K562 (cell line): Measurements from ENCODE around the gene LRRTM4. TPM values are rescaled to one million over a fixed set of nuclear protein-coding genes. Genes with fewer than 3 reads are reported as not detected.

Experiments
- ATAC-seq: fragments of 200-7000 bp; cut with Tn5 transposase; 3 replicates; pipeline ENCODE4 v1.9.1; 2020; ENCODE audit warnings: moderate library complexity
- BruUV-seq: library from RNA; stranded (reverse); fragments of 400-500 nt; replicated peaks from 2 replicates; lab custom pipeline; 2021; lab: Mats Ljungman, UMichigan
- CTCF ChIA-PET: fragments of 300-600 bp; formaldehyde crosslinking; extraction: SDS; loops from one replicate; lab custom pipeline; 2021; ENCODE audit warnings: low intra/inter-chr PET ratio; lab: Yijun Ruan, JAX
- POLR2A ChIA-PET: fragments of 300-600, 350-650 bp; sonication (Branson Sonifier 250); formaldehyde crosslinking; extraction: SDS; loops from one replicate; lab custom pipeline; 2021; ENCODE audit warnings: antibody characterized with exemption, inconsistent platforms; lab: Yijun Ruan, JAX
- DNase-seq, 4 experiments: peaks; one replicate each; pipeline versions ENCODE4 v3.0.0 to v3.0.0-alpha.2; 2011 to 2018; ENCODE audit warnings: low spot score in 3 of 4, mixed read lengths in 3 of 4; ENCODE audit errors: extremely low read depth in 1 of 4
- FAIRE-seq: peaks from 2 replicates; lab custom pipeline; 2011; peaks lifted over from hg19 to GRCh38; lab: Jason Lieb, UNC
- H2AFZ ChIP-seq: 2 replicates; pipeline ENCODE4 v1.6.0; 2011; ENCODE audit warnings: low read depth, low read length, control low read depth, inconsistent platforms
- H3K27ac ChIP-seq: fragments of 200-600 bp; 3 replicates; pipeline ENCODE4 v1.8.0; 2011; ENCODE audit warnings: low read depth, mild to moderate bottlenecking, control low read depth, inconsistent platforms, low read length, moderate library complexity, mixed read lengths; ENCODE audit errors: extremely low read depth
- H3K27me3 ChIP-seq, 2 experiments: fragments of 300-600 bp in 1 of 2; 2 replicates in 1 of 2; 3 replicates in 1 of 2; pipeline versions ENCODE4 v1.6.0 to v1.8.0; 2011; ENCODE audit warnings: inconsistent platforms in 2 of 2, low read length in 2 of 2, mild to moderate bottlenecking in 1 of 2, mixed read lengths in 1 of 2, moderate library complexity in 1 of 2; ENCODE audit not compliant: control insufficient read depth in 2 of 2, insufficient read depth in 2 of 2
- H3K36me3 ChIP-seq: fragments of 300-600 bp; 3 replicates; pipeline ENCODE4 v1.8.0; 2011; ENCODE audit warnings: mild to moderate bottlenecking, low read length, inconsistent platforms; ENCODE audit not compliant: control insufficient read depth, insufficient read depth
- H3K4me1 ChIP-seq, 2 experiments: fragments of 200-600 bp in 1 of 2; replicated peaks in 1 of 2; 2 replicates in 1 of 2; 3 replicates in 1 of 2; pipeline versions ENCODE4 v1.5.1 to v1.8.0; 2011; ENCODE audit warnings: inconsistent platforms in 2 of 2, low read length in 2 of 2, mild to moderate bottlenecking in 1 of 2, mixed read lengths in 1 of 2, moderate library complexity in 1 of 2; ENCODE audit not compliant: control insufficient read depth in 2 of 2, insufficient read depth in 2 of 2
- H3K4me2 ChIP-seq: 2 replicates; pipeline ENCODE4 v1.6.1; 2011; ENCODE audit warnings: low read length, control low read depth, inconsistent platforms, mixed read lengths; ENCODE audit not compliant: insufficient read depth
- H3K4me3 ChIP-seq: fragments of 200-600 bp; sonication (generic), shearing (Covaris generic); 2 replicates; pipeline ENCODE4 v1.5.1; 2016; ENCODE audit warnings: control low read depth, inconsistent platforms
- H3K79me2 ChIP-seq: fragments of 200-600 bp; 3 replicates; pipeline ENCODE4 v1.8.0; 2011; ENCODE audit warnings: low read length, inconsistent platforms; ENCODE audit not compliant: control insufficient read depth, insufficient read depth
- H3K9ac ChIP-seq, 2 experiments: 2 replicates each; pipeline versions ENCODE4 v1.6.0 to v1.6.1; 2011; ENCODE audit warnings: low read depth in 2 of 2, low read length in 2 of 2, control low read depth in 1 of 2, inconsistent platforms in 1 of 2, mild to moderate bottlenecking in 1 of 2, mixed read lengths in 1 of 2; ENCODE audit not compliant: insufficient read depth in 1 of 2
- H3K9me1 ChIP-seq: one replicate; pipeline ENCODE4 v1.6.0; 2011; ENCODE audit warnings: inconsistent platforms, mild to moderate bottlenecking, low read length, moderate library complexity; ENCODE audit not compliant: control insufficient read depth, insufficient read depth
- H3K9me3 ChIP-seq: replicated peaks from 2 replicates; pipeline ENCODE4 v1.5.1; 2011; ENCODE audit warnings: low read depth, low read length, inconsistent platforms; ENCODE audit not compliant: control insufficient read depth, insufficient read depth
- H4K20me1 ChIP-seq: replicated peaks from 2 replicates; pipeline ENCODE4 v1.6.1; 2011; ENCODE audit warnings: low read length, inconsistent platforms, mixed read lengths; ENCODE audit not compliant: control insufficient read depth, insufficient read depth
- ADNP ChIP-seq: fragments of 200-800 bp; sonication (Bioruptor generic); IDR thresholded peaks from 2 replicates; pipeline ENCODE4 v1.6.1; 2016; ENCODE audit warnings: missing genetic modification characterization, missing compliant biosample characterization
- DACH1 ChIP-seq: fragments of 450-650 bp; IDR thresholded peaks from 2 replicates; pipeline ENCODE4 v1.6.1; 2018; ENCODE audit not compliant: partially characterized antibody
- HIVEP1 ChIP-seq: fragments of 250-450 bp; sonication (Bioruptor Pico); IDR thresholded peaks from 2 replicates; pipeline ENCODE4 v1.4.0; 2020; ENCODE audit warnings: mild to moderate bottlenecking
- TAF9B ChIP-seq: fragments of 450-650 bp; IDR thresholded peaks from 2 replicates; pipeline ENCODE4 v1.6.1; 2018; ENCODE audit warnings: mild to moderate bottlenecking; ENCODE audit not compliant: partially characterized antibody
- TEAD4 ChIP-seq, 2 experiments: sonication (generic) in 1 of 2; formaldehyde crosslinking in 1 of 2; IDR thresholded peaks; 2 replicates each; pipeline versions ENCODE4 v1.6.1 to v1.8.0; 2012 to 2022; ENCODE audit warnings: borderline replicate concordance in 1 of 2, inconsistent platforms in 1 of 2, low read length in 1 of 2, mild to moderate bottlenecking in 1 of 2, missing genetic modification reagents in 1 of 2
- ZKSCAN1 ChIP-seq: fragments of 150-350 bp; IDR thresholded peaks from 2 replicates; pipeline ENCODE4 v1.6.1; 2016; ENCODE audit warnings: low read depth, low read length
- ZZZ3 ChIP-seq: fragments of 450-650 bp; IDR thresholded peaks from 2 replicates; pipeline ENCODE4 v1.6.1; 2016; ENCODE audit warnings: antibody characterized with exemption, mild to moderate bottlenecking, moderate library complexity
- WGBS: fragments of 100-300 bp; shearing (Covaris generic); methylation state at CpG from one replicate; pipeline ENCODE4 v1.1.6; 2016; ENCODE audit warnings: low coverage, mixed read lengths; ENCODE audit not compliant: insufficient coverage; ENCODE audit errors: missing lambda C conversion rate; 5-methylcytosine and 5-hydroxymethylcytosine counted together
- in situ Hi-C: fragments of 300-500 bp; cut with MboI; formaldehyde crosslinking; loops from 4 replicates; pipeline ENCODE4 v1.15.0; 2018; ENCODE audit warnings: inconsistent platforms, mixed read lengths
- intact Hi-C: fragments of 100-400 bp; cut with micrococcal nuclease; formaldehyde crosslinking; loops from 2 replicates; pipeline ENCODE4 v1.14.2; 2022
- polyA plus RNA-seq, 8 experiments: library from polyadenylated mRNA; depleted of rRNA in 4 of 8; stranded (reverse) in 5 of 8; unstranded in 3 of 8; fragments of >200 nt; fragmentation: Nextera tagmentation in 2 of 8; fragmentation: Illumina TruSeq in 1 of 8; extraction: Ambion mirVana in 2 of 8; extraction: Trizol in 1 of 8; gene quantifications; 2 replicates each; pipeline versions ENCODE4 v1.2.1 to v1.2.3, GENCODE V29; 2011 to 2014; ENCODE audit warnings: inconsistent platforms in 1 of 8, missing spikeins in 1 of 8
- total RNA-seq, 7 experiments: library from RNA; depleted of rRNA in 6 of 7; stranded (reverse); fragments of >200 nt in 6 of 7; fragmentation: Illumina TruSeq in 2 of 7; extraction: Trizol in 2 of 7; gene quantifications; 2 replicates each; pipeline versions ENCODE4 v1.2.1 to v1.2.3, GENCODE V29; 2011 to 2021; ENCODE audit warnings: low replicate concordance in 1 of 7
- TF ChIP-seq, protein P1 (sequence below): fragments of 250-450 bp; sonication (Bioruptor Pico); IDR thresholded peaks from 2 replicates; pipeline ENCODE4 v1.9.0; 2021; ENCODE audit warnings: mild to moderate bottlenecking
- TF ChIP-seq, protein P2 (sequence below), 2 experiments: fragments of 200-800 bp in 1 of 2; sonication (Bioruptor generic) in 1 of 2; sonication (generic) in 1 of 2; formaldehyde crosslinking in 1 of 2; IDR thresholded peaks in 1 of 2; conservative IDR thresholded peaks in 1 of 2; 2 replicates each; pipeline versions ENCODE4 v1.5.0 to v1.6.1; 2016 to 2020; ENCODE audit warnings: missing compliant biosample characterization in 1 of 2, missing genetic modification characterization in 1 of 2, missing genetic modification reagents in 1 of 2

The LRRTM4 gene
- total and polyA plus RNA-seq, 9 of the 15 experiments (the other 6 are each of a cell fraction or from before 2014, with no cell fraction given): 0.04 TPM; not detected in 6

DNA sequence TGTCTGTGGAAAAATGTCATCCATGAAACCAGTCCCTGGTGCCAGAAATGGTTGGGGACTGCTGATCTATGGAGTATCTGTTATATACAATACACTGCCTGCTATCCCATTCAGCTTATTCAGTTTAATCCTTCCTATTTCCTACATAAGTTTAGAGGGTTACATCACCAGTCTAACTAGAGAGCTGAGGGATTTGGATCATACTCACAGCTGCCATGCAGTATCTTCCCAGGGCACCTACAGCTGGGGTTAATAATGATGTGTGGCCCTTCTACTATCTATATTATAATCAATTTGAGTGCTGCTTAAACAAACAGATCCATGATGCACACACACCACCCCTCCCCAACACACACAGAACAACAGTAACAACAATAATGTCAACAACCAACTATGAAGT, 524.0 kb downstream of the LRRTM4 start:
- DNase-seq (no peak), ATAC-seq (no peak), FAIRE-seq (no peak)
- Histone ChIP-seq H3K27ac (no peak overlapping the region), H4K20me1 (no peaks in the 10 kb centered on the region), H3K9me3 (no peaks in the 10 kb centered on the region), H2AFZ (no peak overlapping the region), H3K9me1 (no peaks in the 10 kb centered on the region), H3K4me3 (no peak overlapping the region), H3K4me2 (no peak overlapping the region), H3K79me2 (no peaks in the 10 kb centered on the region), H3K27me3 (no peaks in the 10 kb centered on the region), H3K9ac (no peak overlapping the region), H3K36me3 (no peaks in the 10 kb centered on the region)
- in situ Hi-C loops (no loop called here), intact Hi-C loops (no loop called here)
- CTCF ChIA-PET: no interaction called here
- POLR2A ChIA-PET: no interaction called here
- BruUV-seq: no TSS peak
- TF ChIP-seq, protein P1, sequence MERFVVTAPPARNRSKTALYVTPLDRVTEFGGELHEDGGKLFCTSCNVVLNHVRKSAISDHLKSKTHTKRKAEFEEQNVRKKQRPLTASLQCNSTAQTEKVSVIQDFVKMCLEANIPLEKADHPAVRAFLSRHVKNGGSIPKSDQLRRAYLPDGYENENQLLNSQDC (CRISPR knock-in tag): no peak
- no peak for TF ChIP-seq ADNP (tag)
- TF ChIP-seq TAF9B: no peak
- TF ChIP-seq TEAD4 (IDR thresholded peaks at IDR 0.05; ENCODE audit: low read length): no peak
- TF ChIP-seq TEAD4 (CRISPR knock-in tag; IDR thresholded peaks at IDR 0.05; ENCODE audit: borderline replicate concordance): no peak
- TF ChIP-seq, all 486 proteins: peak for 0
- no peaks in the 10 kb centered on the region for H3K4me1 ChIP-seq

DNA sequence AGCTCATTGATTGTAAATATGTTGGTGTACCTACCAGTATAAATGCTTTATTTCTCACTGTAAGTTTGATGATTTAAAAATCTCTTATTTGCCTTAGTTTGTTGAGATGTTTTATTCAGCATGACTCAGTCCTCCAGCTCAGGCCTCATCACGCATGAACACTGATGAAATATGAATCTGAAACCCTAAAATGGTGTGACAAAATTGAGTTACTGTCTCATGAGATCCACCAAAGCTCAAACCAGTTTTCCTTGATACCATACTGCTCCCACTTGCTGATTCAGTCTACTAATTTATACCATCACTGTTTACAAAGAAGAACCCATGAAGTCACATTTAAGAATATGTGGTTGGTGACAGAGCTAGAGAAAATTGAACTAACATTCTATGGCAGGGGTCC, 524.9 kb downstream of the LRRTM4 start:
- ChIA-PET POLR2A (no interaction called here), CTCF (no interaction called here)
- BruUV-seq: no TSS peak
- no peaks in the 10 kb centered on the region for H3K9me1 ChIP-seq
- no peaks in the 10 kb centered on the region for H3K36me3 ChIP-seq
- H3K4me3 ChIP-seq: no peak overlapping the region
- TF ChIP-seq ZKSCAN1 (no peak), ZZZ3 (no peak), HIVEP1 (CRISPR knock-in tag) (no peak), DACH1 (no peak)
- TF ChIP-seq, protein P2, sequence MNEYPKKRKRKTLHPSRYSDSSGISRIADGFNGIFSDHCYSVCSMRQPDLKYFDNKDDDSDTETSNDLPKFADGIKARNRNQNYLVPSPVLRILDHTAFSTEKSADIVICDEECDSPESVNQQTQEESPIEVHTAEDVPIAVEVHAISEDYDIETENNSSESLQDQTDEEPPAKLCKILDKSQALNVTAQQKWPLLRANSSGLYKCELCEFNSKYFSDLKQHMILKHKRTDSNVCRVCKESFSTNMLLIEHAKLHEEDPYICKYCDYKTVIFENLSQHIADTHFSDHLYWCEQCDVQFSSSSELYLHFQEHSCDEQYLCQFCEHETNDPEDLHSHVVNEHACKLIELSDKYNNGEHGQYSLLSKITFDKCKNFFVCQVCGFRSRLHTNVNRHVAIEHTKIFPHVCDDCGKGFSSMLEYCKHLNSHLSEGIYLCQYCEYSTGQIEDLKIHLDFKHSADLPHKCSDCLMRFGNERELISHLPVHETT (CRISPR knock-in tag; conservative IDR thresholded peaks at IDR 0.05 in 1 of 2, IDR thresholded peaks at IDR 0.05 in 1 of 2): no peak
- in situ Hi-C loops (no loop called here), intact Hi-C loops (no loop called here)
- H2AFZ ChIP-seq: no peak overlapping the region
- H3K4me1 ChIP-seq: no peaks in the 10 kb centered on the region
- FAIRE-seq (no peak), DNase-seq (no peak), ATAC-seq (no peak)
- no peak overlapping the region for H3K4me2 ChIP-seq
- no peak overlapping the region for H3K9ac ChIP-seq
- no peaks in the 10 kb centered on the region for H4K20me1 ChIP-seq
- no peak overlapping the region for H3K27ac ChIP-seq
- WGBS: 0% methylated on average over 1 of the region's 1 CpG
- H3K9me3 ChIP-seq: no peaks in the 10 kb centered on the region
- H3K27me3 ChIP-seq: no peaks in the 10 kb centered on the region
- no peaks in the 10 kb centered on the region for H3K79me2 ChIP-seq
